Fibroblast of lung (primary cell): ENCODE measurements around the gene TBC1D21. TPM values are rescaled to one million over a fixed set of nuclear protein-coding genes. Genes with fewer than 3 reads are reported as not detected.

Experiments
- DNase-seq, 2 donors: peaks; one replicate each; pipeline versions ENCODE4 v3.0.0 to v3.0.0-alpha.2; 2010; ENCODE audit warnings: low read depth in 2 of 2
- H2AFZ ChIP-seq: 2 replicates; pipeline ENCODE4 v1.5.1; 2012; ENCODE audit warnings: low read length, control low read depth, inconsistent platforms
- H3K27ac ChIP-seq: 2 replicates; pipeline ENCODE4 v1.5.1; 2011; ENCODE audit warnings: low read length, control low read depth; ENCODE audit not compliant: insufficient read depth
- H3K27me3 ChIP-seq: 2 replicates; pipeline ENCODE4 v1.5.1; 2011; ENCODE audit warnings: mild to moderate bottlenecking, low read length; ENCODE audit not compliant: control insufficient read depth, insufficient read depth
- H3K36me3 ChIP-seq: 2 replicates; pipeline ENCODE4 v1.5.1; 2011; ENCODE audit warnings: low read length; ENCODE audit not compliant: control insufficient read depth, insufficient read depth
- H3K4me1 ChIP-seq: 2 replicates; pipeline ENCODE4 v1.5.1; 2011; ENCODE audit warnings: low read length; ENCODE audit not compliant: control insufficient read depth, insufficient read depth; ENCODE audit errors: extremely low read depth
- H3K4me2 ChIP-seq: 2 replicates; pipeline ENCODE4 v1.5.1; 2011; ENCODE audit warnings: low read length, control low read depth; ENCODE audit not compliant: insufficient read depth; ENCODE audit errors: extremely low read depth
- H3K4me3 ChIP-seq, 4 experiments: fragments of 200-600 bp in 1 of 4; sonication (generic) in 1 of 4; replicated peaks in 1 of 4; 2 replicates each; pipeline ENCODE4 v1.5.1; 2011 to 2016; ENCODE audit warnings: low read length in 4 of 4, low read depth in 3 of 4, mild to moderate bottlenecking in 3 of 4, control low read depth in 2 of 4, inconsistent platforms in 1 of 4, mixed read lengths in 1 of 4; ENCODE audit not compliant: insufficient read depth in 1 of 4; ENCODE audit errors: control extremely low read depth in 1 of 4
- H3K79me2 ChIP-seq: 2 replicates; pipeline ENCODE4 v1.5.1; 2012; ENCODE audit warnings: mild to moderate bottlenecking, low read length, inconsistent platforms; ENCODE audit not compliant: control insufficient read depth, insufficient read depth
- H3K9ac ChIP-seq: 2 replicates; pipeline ENCODE4 v1.5.1; 2011; ENCODE audit warnings: mild to moderate bottlenecking, low read length, control low read depth; ENCODE audit not compliant: insufficient read depth
- H3K9me3 ChIP-seq: 2 replicates; pipeline ENCODE4 v1.5.1; 2012; ENCODE audit warnings: low read depth, low read length; ENCODE audit not compliant: control insufficient read depth, insufficient read depth
- H4K20me1 ChIP-seq: 2 replicates; pipeline ENCODE4 v1.5.1; 2011; ENCODE audit warnings: low read length; ENCODE audit not compliant: control insufficient read depth, insufficient read depth; ENCODE audit errors: extremely low read depth
- CTCF ChIP-seq, 2 donors: IDR thresholded peaks in 1 of 2; conservative IDR thresholded peaks in 1 of 2; 1 replicate in 1 of 2; 2 replicates in 1 of 2; pipeline ENCODE4 v1.5.1; 2011 to 2012; ENCODE audit warnings: low read length in 2 of 2, control low read depth in 1 of 2, inconsistent platforms in 1 of 2, low read depth in 1 of 2, mild to moderate bottlenecking in 1 of 2
- EZH2 ChIP-seq: IDR thresholded peaks from 2 replicates; pipeline ENCODE4 v1.5.1; 2012; ENCODE audit warnings: low read length, control low read depth, mild to moderate bottlenecking; ENCODE audit errors: missing control alignments
- polyA plus RNA-seq, 2 donors: library from polyadenylated mRNA; depleted of rRNA in 1 of 2; stranded (reverse) in 1 of 2; unstranded in 1 of 2; fragments of >200 nt; gene quantifications; 2 replicates each; pipeline ENCODE4 v1.2.1, GENCODE V29; 2011 to 2012; ENCODE audit warnings: missing spikeins in 1 of 2
- total RNA-seq: library from RNA; depleted of rRNA; stranded (reverse); fragments of >200 nt; gene quantifications from 2 replicates; pipeline ENCODE4 v1.2.1, GENCODE V29; 2014

TBC1D21 gene
- total and polyA plus RNA-seq, 2 donors (not counting 1 experiment from before 2014, with no cell fraction given), result not detected

GRCh38 chr15:73902121-73903020 is 29.0 kb downstream of the TBC1D21 start:
- Histone ChIP-seq H3K4me3 (no peak overlapping the region), H3K27me3 (no peaks in the 10 kb centered on the region), H3K27ac (no peak overlapping the region), H4K20me1 (no peaks in the 10 kb centered on the region), H3K79me2 (no peaks in the 10 kb centered on the region), H3K36me3 (no peaks in the 10 kb centered on the region), H3K9me3 (no peaks in the 10 kb centered on the region), H2AFZ (no peak overlapping the region), H3K4me1 (peaks cover 9% of the 10 kb centered on the region), H3K9ac (no peak overlapping the region), H3K4me2 (no peak overlapping the region)
- TF ChIP-seq CTCF (conservative IDR thresholded peaks at IDR 0.05 in 1 of 2, IDR thresholded peaks at IDR 0.05 in 1 of 2; ENCODE audit: low read depth in 1 of 2, low read length in 2 of 2) (no peak), EZH2 (no peak)
- no peak for DNase-seq

GRCh38 chr15:73904026-73904815 is 30.9 kb downstream of the TBC1D21 start:
- TF ChIP-seq CTCF (conservative IDR thresholded peaks at IDR 0.05 in 1 of 2, IDR thresholded peaks at IDR 0.05 in 1 of 2; ENCODE audit: low read depth in 1 of 2, low read length in 2 of 2) (no peak), EZH2 (no peak)
- H3K27ac ChIP-seq, result no peak overlapping the region
- no peaks in the 10 kb centered on the region for H3K9me3 ChIP-seq

GRCh38 chr15:73905225-73905827 is 32.0 kb downstream of the TBC1D21 start:
- Histone ChIP-seq H3K9me3 (no peaks in the 10 kb centered on the region), H2AFZ (no peak overlapping the region), H3K9ac (no peak overlapping the region), H4K20me1 (no peaks in the 10 kb centered on the region), H3K4me2 (no peak overlapping the region), H3K4me1 (no peaks in the 10 kb centered on the region), H3K27ac (no peak overlapping the region), H3K27me3 (no peaks in the 10 kb centered on the region), H3K36me3 (no peaks in the 10 kb centered on the region), H3K4me3 (no peak overlapping the region), H3K79me2 (no peaks in the 10 kb centered on the region)
- no peak for DNase-seq
- TF ChIP-seq CTCF (conservative IDR thresholded peaks at IDR 0.05 in 1 of 2, IDR thresholded peaks at IDR 0.05 in 1 of 2; ENCODE audit: low read depth in 1 of 2, low read length in 2 of 2) (no peak), EZH2 (no peak)

More at GRCh38 chr15:73904026-73904815, 30.9 kb downstream of the TBC1D21 start:
- H3K9ac ChIP-seq, result no peak overlapping the region
- H3K4me3 ChIP-seq, result no peak overlapping the region
- no peak for DNase-seq
- no peaks in the 10 kb centered on the region for H3K4me1 ChIP-seq
- no peak overlapping the region for H2AFZ ChIP-seq
- H4K20me1 ChIP-seq, result no peaks in the 10 kb centered on the region
- no peak overlapping the region for H3K4me2 ChIP-seq
- no peaks in the 10 kb centered on the region for H3K36me3 ChIP-seq
- H3K27me3 ChIP-seq, result no peaks in the 10 kb centered on the region
- H3K79me2 ChIP-seq, result no peaks in the 10 kb centered on the region
